CD14-positive monocyte (primary cell): Measurements from ENCODE around the gene AAR2. TPM values are rescaled to one million over a fixed set of nuclear protein-coding genes. Genes with fewer than 3 reads are reported as not detected.

Experiments
- DNase-seq, 3 donors: peaks; one replicate each; pipeline ENCODE4 v3.0.0-alpha.2; 2011 to 2022
- H2AFZ ChIP-seq: 2 replicates; pipeline ENCODE4 v1.6.0; 2012; ENCODE audit warnings: mild to moderate bottlenecking, low read depth, low read length, inconsistent platforms; ENCODE audit not compliant: insufficient read depth, poor library complexity, severe bottlenecking
- H3K27ac ChIP-seq, 2 donors: 1 replicate in 1 of 2; 2 replicates in 1 of 2; pipeline ENCODE4 v1.5.1; 2012 to 2013; ENCODE audit warnings: low read length in 2 of 2, control low read depth in 1 of 2, inconsistent platforms in 1 of 2, low read depth in 1 of 2, mild to moderate bottlenecking in 1 of 2
- H3K27me3 ChIP-seq, 2 donors: one replicate each; pipeline versions ENCODE4 v1.6.0 to v1.6.1; 2011 to 2013; ENCODE audit warnings: low read length in 2 of 2; ENCODE audit not compliant: control insufficient read depth in 2 of 2, insufficient read depth in 2 of 2
- H3K36me3 ChIP-seq, 2 donors: replicated peaks in 1 of 2; 1 replicate in 1 of 2; 2 replicates in 1 of 2; pipeline versions ENCODE4 v1.5.1 to v1.6.1; 2012 to 2013; ENCODE audit warnings: low read length in 2 of 2, control low read depth in 1 of 2, inconsistent platforms in 1 of 2, mild to moderate bottlenecking in 1 of 2; ENCODE audit not compliant: insufficient read depth in 2 of 2, control insufficient read depth in 1 of 2
- H3K4me1 ChIP-seq, 2 donors: 1 replicate in 1 of 2; 2 replicates in 1 of 2; pipeline versions ENCODE4 v1.5.1 to v1.6.1; 2012 to 2013; ENCODE audit warnings: low read length in 2 of 2, control low read depth in 1 of 2, inconsistent platforms in 1 of 2, mild to moderate bottlenecking in 1 of 2, moderate library complexity in 1 of 2; ENCODE audit not compliant: insufficient read depth in 2 of 2, control insufficient read depth in 1 of 2
- H3K4me2 ChIP-seq: replicated peaks from 2 replicates; pipeline ENCODE3; 2012; ENCODE audit warnings: low read length, moderate library complexity, mild to moderate bottlenecking; ENCODE audit not compliant: poor library complexity, severe bottlenecking; ENCODE audit errors: extremely low read depth
- H3K4me3 ChIP-seq, 3 experiments: fragments of 200-600 bp in 1 of 3; sonication (generic) in 1 of 3; replicated peaks in 1 of 3; 1 replicate in 2 of 3; 2 replicates in 1 of 3; pipeline ENCODE4 v1.5.1; 2011 to 2013; ENCODE audit warnings: low read length in 3 of 3, mild to moderate bottlenecking in 3 of 3, control low read depth in 2 of 3, low read depth in 2 of 3, inconsistent platforms in 1 of 3, moderate library complexity in 1 of 3
- H3K79me2 ChIP-seq: 2 replicates; pipeline ENCODE4 v1.6.0; 2012; ENCODE audit warnings: mild to moderate bottlenecking, control low read depth, inconsistent platforms, low read length, moderate library complexity; ENCODE audit not compliant: insufficient read depth
- H3K9ac ChIP-seq: 2 replicates; pipeline ENCODE4 v1.6.0; 2017; ENCODE audit warnings: low read length, mild to moderate bottlenecking; ENCODE audit not compliant: insufficient read depth, poor library complexity, severe bottlenecking
- H3K9me3 ChIP-seq, 2 donors: replicated peaks in 1 of 2; 1 replicate in 1 of 2; 2 replicates in 1 of 2; pipeline versions ENCODE4 v1.5.1 to v1.6.1; 2012 to 2013; ENCODE audit warnings: low read length in 2 of 2, control low read depth in 1 of 2; ENCODE audit not compliant: control insufficient read depth in 1 of 2, insufficient read depth in 1 of 2
- H4K20me1 ChIP-seq: 2 replicates; pipeline ENCODE4 v1.6.0; 2012; ENCODE audit warnings: mild to moderate bottlenecking, low read length, control low read depth, moderate library complexity; ENCODE audit not compliant: insufficient read depth
- H3K27ac Mint-ChIP-seq, 7 donors: one replicate each; pipeline ENCODE4 v1.8.0; 2020; ENCODE audit warnings: mild to moderate bottlenecking in 7 of 7, mixed read lengths in 7 of 7, moderate library complexity in 6 of 7, inconsistent platforms in 2 of 7
- H3K27me3 Mint-ChIP-seq, 3 donors: one replicate each; pipeline ENCODE4 v1.8.0; 2021 to 2022; ENCODE audit warnings: low read depth in 3 of 3, mild to moderate bottlenecking in 3 of 3, mixed read lengths in 3 of 3, moderate library complexity in 3 of 3, inconsistent platforms in 1 of 3
- H3K36me3 Mint-ChIP-seq, 2 donors: one replicate each; pipeline ENCODE4 v1.8.0; 2020; ENCODE audit warnings: mixed read lengths in 2 of 2, inconsistent platforms in 1 of 2, mild to moderate bottlenecking in 1 of 2
- H3K4me1 Mint-ChIP-seq: one replicate; pipeline ENCODE4 v1.8.0; 2020; ENCODE audit warnings: mild to moderate bottlenecking, mixed read lengths
- H3K4me3 Mint-ChIP-seq, 2 donors: one replicate each; pipeline ENCODE4 v1.8.0; 2020; ENCODE audit warnings: mild to moderate bottlenecking in 2 of 2, mixed read lengths in 2 of 2, moderate library complexity in 1 of 2
- H3K9me3 Mint-ChIP-seq, 7 donors: one replicate each; pipeline ENCODE4 v1.8.0; 2020 to 2022; ENCODE audit warnings: mixed read lengths in 7 of 7, mild to moderate bottlenecking in 6 of 7, moderate library complexity in 6 of 7, inconsistent platforms in 2 of 7
- CTCF ChIP-seq: fragments of 200-600 bp; IDR thresholded peaks from one replicate; pipeline ENCODE4 v1.8.0; 2022; ENCODE audit warnings: antibody characterized with exemption, mild to moderate bottlenecking
- WGBS: methylation state at CpG from one replicate; pipeline ENCODE4 v1.1.5; 2013; ENCODE audit warnings: missing lambda C conversion rate; ENCODE audit not compliant: insufficient coverage; 5-methylcytosine and 5-hydroxymethylcytosine counted together
- intact Hi-C, 2 donors: fragments of 100-400 bp; cut with micrococcal nuclease; formaldehyde crosslinking; loops; one replicate each; pipeline versions ENCODE4 v1.15.0 to v1.15.1; 2023
- polyA plus RNA-seq, 3 donors: library from polyadenylated mRNA; depleted of rRNA in 1 of 3; unstranded in 2 of 3; stranded (reverse) in 1 of 3; fragments of 300-500 nt in 2 of 3; fragments of >200 nt in 1 of 3; fragmentation: Illumina TruSeq in 2 of 3; gene quantifications; 1 replicate in 2 of 3; 2 replicates in 1 of 3; pipeline ENCODE4 v1.2.3, GENCODE V29; 2012 to 2021

AAR2 gene
- polyA plus RNA-seq, 3 donors = 9.1 to 48.8 (median 45.2) TPM

GRCh38 chr20:36303831-36304230 lies 67.6 kb downstream of the AAR2 start:
- no peak for TF ChIP-seq CTCF
- Histone ChIP-seq H3K79me2 (no peaks in the 10 kb centered on the region), H2AFZ (no peak overlapping the region), H3K4me2 (no peak overlapping the region), H3K9ac (no peak overlapping the region), H3K9me3 (peaks cover 0 to 12% of the 10 kb centered on the region in 2 donors), H3K4me3 (no peak overlapping the region), H4K20me1 (no peaks in the 10 kb centered on the region), H3K4me1 (peaks cover 0 to 3% of the 10 kb centered on the region in 2 donors), H3K27me3 (peaks cover 30 to 70% of the 10 kb centered on the region in 2 donors), H3K36me3 (no peaks in the 10 kb centered on the region), H3K27ac (no peak overlapping the region)
- intact Hi-C loops = no loop called here
- Mint-ChIP-seq H3K27me3 (peaks cover 54 to 72% (median 58%) of the 10 kb centered on the region in 3 donors), H3K4me1 (peaks cover 5% of the 10 kb centered on the region), H3K9me3 (peaks cover 0 to 20% (median 5%) of the 10 kb centered on the region in 7 donors), H3K36me3 (peaks cover 0 to 2% of the 10 kb centered on the region in 2 donors), H3K4me3 (peak overlapping the region in 1 of 2 donors; percentile 48), H3K27ac (no peak overlapping the region)
- no peak for DNase-seq
- 80% methylated on average over 1 of the region's 1 CpG for WGBS

- peaks cover 0 to 12% of the 10 kb centered on the region in 2 donors for H3K9me3 ChIP-seq
- intact Hi-C loops = no loop called here
- WGBS = 53% methylated on average over 6 of the region's 10 CpGs
- peaks cover 0 to 3% of the 10 kb centered on the region in 2 donors for H3K4me1 ChIP-seq
- H3K9ac ChIP-seq = no peak overlapping the region
- no peak overlapping the region for H3K4me3 ChIP-seq
- no peak for DNase-seq
- H2AFZ ChIP-seq = no peak overlapping the region
- H3K4me1 Mint-ChIP-seq = peaks cover 5% of the 10 kb centered on the region
- no peak overlapping the region for H3K4me2 ChIP-seq
- H3K27ac Mint-ChIP-seq = no peak overlapping the region
- no peaks in the 10 kb centered on the region for H4K20me1 ChIP-seq
- no peaks in the 10 kb centered on the region for H3K79me2 ChIP-seq
- peaks cover 30 to 76% of the 10 kb centered on the region in 2 donors for H3K27me3 ChIP-seq
- H3K9me3 Mint-ChIP-seq = peaks cover 0 to 20% (median 5%) of the 10 kb centered on the region in 7 donors
- peaks cover 59 to 80% (median 60%) of the 10 kb centered on the region in 3 donors for H3K27me3 Mint-ChIP-seq
- H3K36me3 ChIP-seq = no peaks in the 10 kb centered on the region
- TF ChIP-seq CTCF = no peak
- H3K4me3 Mint-ChIP-seq = peak overlapping the region in 1 of 2 donors; percentile 75
- peaks cover 0 to 2% of the 10 kb centered on the region in 2 donors for H3K36me3 Mint-ChIP-seq
- no peak overlapping the region for H3K27ac ChIP-seq
These were observed 68.7 kb downstream of the AAR2 start for GRCh38 chr20:36304786-36305495.
